ENCODE measurements around the gene TBCC. TPM values are rescaled to one million over a fixed set of nuclear protein-coding genes. Genes with fewer than 3 reads are reported as not detected.

Gene TBCC
- total and polyA plus RNA-seq, 10 of the 15 experiments (the other 5 are each of a cell fraction or from before 2014, with no cell fraction given), result 2.5 to 41.9 (median 20.3) TPM

- intact Hi-C loops (cut with micrococcal nuclease; ENCODE audit: unreplicated experiment), result no loop called here
- no peak overlapping the region for H3K4me3 ChIP-seq
- no peak for ATAC-seq
- H3K9me3 ChIP-seq (replicated peaks; ENCODE audit: control insufficient read depth, insufficient read depth, low read length), result no peaks in the 10 kb centered on the region
- H4K20me1 ChIP-seq (ENCODE audit: control insufficient read depth, insufficient read depth), result no peaks in the 10 kb centered on the region
- H3K4me2 ChIP-seq (ENCODE audit: control insufficient read depth, insufficient read depth), result no peak overlapping the region
- H3K79me2 ChIP-seq (ENCODE audit: control insufficient read depth, insufficient read depth, low read length), result no peaks in the 10 kb centered on the region
- DNase-seq (ENCODE audit: low read depth, low spot score), result no peak
- FAIRE-seq, result peak; percentile 64
- SMC1A ChIA-PET (ENCODE audit: uncharacterized antibody, unreplicated experiment), result interaction anchor here (1.0 to 3.0 kb wide), 3 partner anchors 9 to 222 kb away, joined by 3 to 10 read pairs (median 6); partner anchors contain the start of gene PPP2R5D
- no peaks in the 10 kb centered on the region for H3K4me1 ChIP-seq (ENCODE audit: control insufficient read depth, insufficient read depth, low read length)
- in situ Hi-C loops (cut with MboI), result no loop called here
- no TSS peak for BruUV-seq (replicated peaks)
- H2AFZ ChIP-seq (ENCODE audit: control insufficient read depth, low read depth, low read length), result no peak overlapping the region
- RAD21 ChIA-PET (ENCODE audit: unreplicated experiment), result no interaction called here
- no peaks in the 10 kb centered on the region for H3K27me3 ChIP-seq (replicated peaks in 1 of 2; ENCODE audit: control insufficient read depth in 2 of 2, insufficient read depth in 2 of 2, low read length in 1 of 2)
- CTCF ChIA-PET, result interaction anchor here (1.3 kb wide), 1 partner anchor 36 kb away, joined by 4 read pairs; no protein-coding TSS in a partner anchor
- H3K36me3 ChIP-seq (ENCODE audit: control insufficient read depth in 2 of 2, insufficient read depth in 2 of 2, low read length in 1 of 2), result no peaks in the 10 kb centered on the region; a peak in 1 of 4 replicates
- WGBS (ENCODE audit: insufficient coverage, insufficient replicate concordance, low lambda C conversion rate, missing lambda C conversion rate), result 84% methylated on average over 3 of the region's 3 CpGs
- POLR2A ChIA-PET, result interaction anchor here (0.9 kb wide), 1 partner anchor 14 kb away, joined by 3 read pairs; no protein-coding TSS in a partner anchor
- no peak overlapping the region for H3K27ac ChIP-seq (ENCODE audit: control insufficient read depth, insufficient read depth)
- no peak overlapping the region for H3K9ac ChIP-seq (ENCODE audit: control insufficient read depth, insufficient read depth, low read length)
- TF ChIP-seq TAF1 (IDR thresholded peaks at IDR 0.05; ENCODE audit: borderline replicate concordance, low read depth, low read length) (no peak), RBBP5 (conservative IDR thresholded peaks at IDR 0.05) (no peak), HDGF (IDR thresholded peaks at IDR 0.05) (no peak), TBL1XR1 (IDR thresholded peaks at IDR 0.05; ENCODE audit: low read depth, low read length) (no peak), ZBTB4 (CRISPR knock-in tag; IDR thresholded peaks at IDR 0.05) (no peak), FOXM1 (IDR thresholded peaks at IDR 0.05; ENCODE audit: low read depth, low read length) (no peak), IKZF2 (IDR thresholded peaks at IDR 0.05) (no peak), EGR1 (IDR thresholded peaks at IDR 0.05; ENCODE audit: borderline replicate concordance in 1 of 2, low read depth in 2 of 2, low read length in 2 of 2) (no peak), SP1 (IDR thresholded peaks at IDR 0.05; ENCODE audit: low read depth, low read length) (no peak), NRF1 (conservative IDR thresholded peaks at IDR 0.05; ENCODE audit: low read depth, low read length) (no peak), CTCF (IDR thresholded peaks at IDR 0.05 in 2 of 3, conservative IDR thresholded peaks at IDR 0.05 in 1 of 3; ENCODE audit: control insufficient read depth in 2 of 3, extremely low read depth in 1 of 3, insufficient read depth in 1 of 3, low read depth in 3 of 3, low read length in 3 of 3) (no peak), ZNF592 (IDR thresholded peaks at IDR 0.05) (no peak), ATF7 (IDR thresholded peaks at IDR 0.05; ENCODE audit: low read depth) (no peak), POU2F2 (IDR thresholded peaks at IDR 0.05; ENCODE audit: borderline replicate concordance, low read depth, low read length) (no peak), BRCA1 (IDR thresholded peaks at IDR 0.05; ENCODE audit: low read depth, low read length) (no peak), CBX5 (IDR thresholded peaks at IDR 0.05; ENCODE audit: low read depth) (no peak), KLF5 (IDR thresholded peaks at IDR 0.05; ENCODE audit: partially characterized antibody) (no peak)
Measured at GRCh38 chr6:42762426-42762859, 16.5 kb upstream of the TBCC start.
